M059J (cell line): Measurements from ENCODE around the gene SPON2. TPM values are rescaled to one million over a fixed set of nuclear protein-coding genes. Genes with fewer than 3 reads are reported as not detected.

Experiments
- DNase-seq: peaks from one replicate; pipeline ENCODE4 v3.0.0-alpha.2; 2012; ENCODE audit warnings: low read depth
- total RNA-seq: library from RNA; depleted of rRNA; stranded (reverse); fragments of >200 nt; shearing (Covaris generic); gene quantifications from 2 replicates; pipeline ENCODE4 v1.2.3, GENCODE V29; 2014

Gene SPON2
- total RNA-seq, 1 experiment from 2014 or later: 0.07 TPM

DNA sequence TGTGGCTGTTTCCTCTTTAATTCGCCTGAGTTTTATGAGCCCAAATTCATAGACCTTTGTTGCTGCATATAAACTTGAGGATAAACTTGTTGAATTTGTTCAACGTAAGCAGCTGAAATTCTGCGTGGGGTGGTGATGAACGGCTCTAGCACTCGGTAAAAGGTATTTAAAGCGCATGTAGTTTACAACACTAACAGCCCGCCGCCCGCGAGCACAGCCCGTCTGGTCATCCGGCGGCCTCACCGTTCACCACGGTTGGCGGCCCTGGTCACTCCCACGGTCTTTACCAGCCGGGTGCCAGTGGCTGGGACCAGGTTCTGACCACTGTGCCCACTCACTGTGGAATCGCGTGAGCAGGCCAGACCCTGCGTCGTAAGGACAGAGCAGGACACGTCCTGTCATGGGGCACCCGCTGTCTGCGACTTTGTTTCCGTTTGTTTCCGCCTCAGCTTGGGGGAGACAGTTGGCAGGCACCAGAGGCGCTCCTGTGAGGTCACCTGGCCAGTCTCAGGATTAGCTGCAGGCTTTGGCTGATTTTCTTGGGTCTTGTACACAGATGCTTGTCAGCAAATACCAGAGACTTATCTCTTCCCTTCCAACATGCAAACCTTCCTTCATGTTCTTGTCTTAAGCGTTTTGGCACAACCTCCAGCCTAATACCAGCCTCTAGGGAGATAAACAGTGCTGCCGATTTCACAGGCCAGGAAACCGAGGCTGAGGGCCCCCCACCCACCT is 36.8 kb upstream of the SPON2 start:
- no peak for DNase-seq

- DNase-seq: no peak
These were observed 36.0 kb upstream of the SPON2 start for GRCh38 chr4:1208266-1208961.

DNA sequence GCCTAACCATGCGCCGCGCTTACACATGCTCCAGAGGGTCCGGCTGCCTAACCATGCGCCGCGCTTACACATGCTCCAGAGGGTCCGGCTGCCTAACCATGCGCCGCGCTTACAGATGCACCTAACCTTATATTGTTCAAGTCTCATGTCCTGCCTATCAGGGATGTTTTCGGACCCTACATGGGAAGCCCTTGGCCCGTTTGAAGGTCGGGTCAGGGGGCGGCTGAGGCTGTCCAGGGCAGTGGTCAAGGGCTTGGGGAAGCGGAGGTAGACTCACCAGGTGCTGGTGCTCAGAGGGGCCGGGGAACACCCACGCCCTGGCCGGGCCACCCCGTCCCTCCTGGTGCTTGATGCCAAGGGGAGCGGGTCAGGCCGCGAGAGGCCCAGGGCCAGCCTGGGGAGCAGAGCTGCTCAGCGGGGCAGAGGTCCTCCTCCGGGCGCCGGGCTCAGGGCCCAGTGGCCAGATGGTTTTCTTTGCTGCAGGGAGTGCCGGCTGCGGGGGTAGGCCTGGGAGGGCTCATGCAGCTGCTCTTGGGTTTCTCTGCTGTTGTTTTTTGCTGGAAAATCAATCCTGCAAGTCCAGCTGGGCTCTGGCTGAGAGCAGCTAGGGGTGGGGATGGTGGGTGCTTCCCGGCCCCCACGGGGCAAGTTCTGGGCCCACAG is 35.4 kb upstream of the SPON2 start:
- DNase-seq: peak; percentile 24

DNA sequence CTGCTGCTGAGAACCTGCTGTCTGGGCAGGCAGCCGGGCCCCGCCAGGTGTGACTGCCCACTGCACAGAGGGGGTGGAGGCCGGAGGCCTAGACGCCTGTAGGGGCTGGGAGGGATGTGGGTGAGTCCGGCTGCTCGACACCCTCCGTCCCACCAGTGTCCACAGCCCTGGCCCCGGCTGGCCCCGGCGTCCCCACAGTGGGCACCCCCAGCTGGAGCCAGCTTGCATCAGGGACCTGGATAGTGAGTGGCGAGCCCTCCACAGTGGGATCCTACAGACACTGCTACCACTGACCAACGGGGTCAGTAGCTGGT is 34.7 kb upstream of the SPON2 start:
- no peak for DNase-seq

- DNase-seq: no peak
These were observed 34.1 kb upstream of the SPON2 start for GRCh38 chr4:1206299-1207156.

DNA sequence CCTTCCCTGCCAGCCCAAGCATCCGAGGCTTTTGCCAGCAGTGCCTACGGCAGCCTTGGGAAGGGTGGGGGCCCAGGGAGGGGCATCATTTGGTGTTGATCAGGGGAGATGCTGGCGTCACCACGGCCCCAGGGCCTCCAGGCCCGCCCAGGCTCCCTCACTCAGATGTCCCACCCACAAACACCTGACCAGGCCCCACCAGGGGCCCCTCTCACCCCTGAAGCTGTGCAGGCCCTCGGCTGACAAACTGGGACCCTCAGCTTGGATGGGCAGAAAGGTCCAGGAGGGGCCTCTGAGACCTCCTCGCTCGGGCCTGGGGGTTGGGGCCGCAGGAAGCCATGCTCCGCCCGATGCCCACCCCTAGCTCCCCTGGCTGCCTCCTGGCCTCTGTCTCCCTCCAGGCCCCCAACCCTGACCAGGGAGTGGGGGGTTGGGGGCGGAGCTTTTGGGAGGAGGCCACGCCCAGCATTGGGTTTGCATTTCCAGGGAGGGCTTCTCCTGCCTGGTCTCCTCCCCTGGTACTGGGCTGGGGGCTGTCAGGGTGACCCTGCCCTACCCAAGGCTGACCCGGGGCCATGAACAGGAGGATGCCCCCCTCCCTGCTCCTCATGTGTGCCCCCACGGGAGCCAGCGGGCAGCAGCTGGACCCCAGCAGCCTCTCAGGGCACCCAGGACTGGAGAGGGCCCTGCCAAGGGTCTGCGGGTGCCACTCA is 33.4 kb upstream of the SPON2 start:
- no peak for DNase-seq

DNA sequence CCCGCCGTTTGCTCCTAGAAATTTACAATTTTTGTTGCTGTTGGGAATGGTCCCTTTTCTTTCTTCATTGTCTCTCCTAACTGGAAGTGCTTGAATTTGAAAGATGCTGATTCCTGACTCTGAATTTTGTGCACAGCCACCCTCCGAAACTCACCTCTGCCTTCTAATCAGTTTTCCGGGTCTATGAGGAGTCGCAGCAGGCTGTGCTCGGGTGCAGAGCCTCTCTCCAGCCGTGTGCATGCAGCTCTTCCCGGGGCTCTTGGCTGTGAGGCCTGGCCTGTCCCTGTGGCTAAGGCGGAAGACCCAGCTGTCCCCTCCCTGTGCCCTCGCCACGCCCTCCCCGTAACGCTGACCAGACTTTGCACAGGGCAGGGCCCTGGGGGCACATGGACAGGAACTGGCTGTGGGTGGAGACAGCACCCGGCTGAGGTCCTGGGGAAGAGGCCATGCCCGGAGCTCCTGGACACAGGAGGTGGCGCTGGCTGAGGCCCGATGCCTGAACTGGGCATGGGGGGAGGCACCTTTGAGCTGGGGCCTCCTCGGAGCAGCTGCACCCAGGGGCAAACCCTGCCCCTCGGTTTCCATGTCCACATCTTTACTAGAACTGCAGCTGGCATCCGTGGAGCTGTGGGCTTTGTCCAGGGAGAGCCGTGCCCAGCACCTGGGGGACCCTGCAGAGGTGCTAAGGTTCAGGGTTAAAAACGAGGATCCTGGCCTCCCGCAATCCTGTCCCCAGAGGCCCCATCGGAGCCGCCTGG is 32.6 kb upstream of the SPON2 start:
- DNase-seq: no peak

GRCh38 chr4:1204286-1204827 is 32.0 kb upstream of the SPON2 start:
- no peak for DNase-seq

DNA sequence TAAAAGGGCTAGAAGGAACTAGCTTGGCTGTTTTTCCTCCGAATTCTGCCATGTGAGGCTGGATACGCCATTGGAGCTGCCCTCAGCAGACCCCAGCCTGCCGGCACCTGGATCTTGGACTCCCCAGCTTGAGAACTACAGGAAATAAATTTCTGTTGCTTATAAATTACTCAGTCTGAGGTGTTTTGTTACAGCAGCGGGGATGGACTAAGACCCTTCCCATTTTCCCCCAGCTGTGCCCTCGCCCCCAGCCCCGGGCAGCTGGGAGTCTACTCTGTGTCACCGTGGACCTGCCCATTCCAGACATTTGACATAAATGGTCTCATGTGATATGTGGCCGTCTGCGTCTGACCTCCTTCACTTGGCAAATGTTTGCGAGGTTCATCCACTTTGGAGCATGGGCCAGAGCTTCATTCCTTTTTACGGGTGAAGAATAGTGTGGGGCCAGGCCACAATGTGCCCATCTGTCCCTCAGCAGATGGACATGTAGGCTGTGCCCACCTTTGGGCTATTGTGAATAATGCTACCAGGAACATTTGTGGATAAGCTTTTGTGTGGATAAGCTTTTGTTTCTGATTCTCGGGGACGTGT is 30.7 kb upstream of the SPON2 start:
- no peak for DNase-seq

DNA sequence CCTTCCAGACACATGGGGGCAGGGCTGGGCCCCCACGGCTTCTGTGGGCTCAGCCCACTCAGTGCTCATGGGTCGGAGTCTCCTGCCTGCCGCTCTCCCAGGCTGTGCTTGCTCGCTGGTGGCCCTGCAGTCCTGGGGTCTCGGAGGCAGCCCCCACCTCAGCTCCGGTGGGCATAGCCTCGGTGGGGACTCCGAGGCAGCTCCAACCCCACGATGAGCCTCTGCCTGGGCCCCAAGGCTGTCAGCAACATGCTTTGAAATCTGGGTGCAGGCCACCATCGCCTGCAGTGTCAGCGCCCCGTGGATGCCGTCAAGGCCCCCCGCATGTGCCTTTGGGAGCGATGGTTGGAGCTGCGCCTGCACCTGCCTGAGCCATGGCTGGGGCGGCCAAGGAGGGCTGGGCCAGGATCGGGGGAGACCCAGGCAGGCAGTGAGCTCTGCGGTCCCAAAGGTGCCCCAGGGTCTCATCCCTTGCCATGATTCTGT is 30.2 kb upstream of the SPON2 start:
- DNase-seq: no peak

GRCh38 chr4:1201851-1202525 is 29.6 kb upstream of the SPON2 start:
- no peak for DNase-seq

GRCh38 chr4:1200425-1201035 is 28.1 kb upstream of the SPON2 start:
- DNase-seq: peak; percentile 68

DNA sequence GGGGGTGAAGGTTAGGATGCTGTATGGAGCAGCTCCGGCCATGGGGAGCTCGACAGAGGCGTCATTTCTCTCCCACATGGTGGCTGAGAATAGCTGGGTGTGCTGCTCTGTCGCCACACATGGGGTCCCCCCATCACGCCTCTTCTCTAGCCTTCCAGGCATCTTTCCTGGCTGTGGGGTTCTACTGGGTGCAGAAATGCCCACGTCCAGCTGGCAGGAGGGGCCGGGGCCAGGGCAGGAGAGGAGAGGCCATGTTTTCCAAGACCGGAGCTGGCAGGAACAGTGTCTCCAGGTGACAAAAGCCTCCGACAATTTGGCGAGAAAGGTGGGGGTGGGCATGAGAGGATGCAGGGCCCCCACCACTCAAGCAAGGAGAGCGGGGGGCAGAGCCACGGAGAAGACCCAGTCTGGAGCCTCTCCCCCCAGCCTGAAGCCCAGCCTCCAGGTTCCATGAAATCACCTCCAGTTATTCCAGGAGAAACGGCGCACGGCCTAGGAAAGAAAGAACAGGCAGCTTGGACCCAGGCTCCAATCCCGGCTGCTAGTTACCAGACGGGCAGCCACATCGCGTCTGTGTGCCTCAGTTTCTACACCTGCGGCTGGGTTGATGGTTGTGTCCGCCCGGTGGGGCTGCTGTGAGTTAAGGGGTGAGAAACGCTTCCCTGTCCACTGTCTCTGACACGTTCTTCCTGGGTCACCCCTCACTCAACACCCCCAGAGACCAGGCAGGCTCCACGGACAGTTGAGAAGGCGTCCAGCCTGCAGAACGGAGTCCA is 27.4 kb upstream of the SPON2 start:
- DNase-seq: no peak

- no peak for DNase-seq
These were observed 25.9 kb upstream of the SPON2 start for GRCh38 chr4:1198098-1198844.

- no peak for DNase-seq
These were observed 24.2 kb upstream of the SPON2 start for GRCh38 chr4:1196421-1197183.

DNA sequence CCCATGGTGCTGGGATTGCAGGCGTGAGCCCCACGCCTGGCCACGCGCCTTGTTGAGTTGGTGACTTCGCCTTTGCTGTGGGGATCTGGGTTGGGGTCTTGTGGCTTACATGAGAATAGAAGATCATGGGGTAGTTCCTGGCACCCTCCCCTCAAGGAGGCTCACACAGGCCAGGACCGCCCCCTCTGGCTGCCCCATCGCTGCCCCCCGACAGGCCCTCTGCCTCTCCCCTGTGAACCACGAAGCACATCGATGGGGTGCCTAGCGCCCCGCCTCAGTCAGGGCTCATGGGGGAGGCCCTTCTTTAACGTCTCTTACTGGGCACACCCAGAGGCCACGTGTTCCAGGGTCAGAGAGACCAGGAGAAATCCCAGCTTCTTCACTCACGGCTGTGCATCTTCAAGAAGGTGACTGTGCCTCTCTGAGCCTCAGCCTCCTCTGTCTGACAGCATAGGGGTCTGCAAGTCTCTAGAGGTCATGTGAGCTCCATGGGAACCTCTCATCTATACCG is 23.6 kb upstream of the SPON2 start:
- no peak for DNase-seq
